Measurements from ENCODE around the gene CBR1.

Gene CBR1

DNA sequence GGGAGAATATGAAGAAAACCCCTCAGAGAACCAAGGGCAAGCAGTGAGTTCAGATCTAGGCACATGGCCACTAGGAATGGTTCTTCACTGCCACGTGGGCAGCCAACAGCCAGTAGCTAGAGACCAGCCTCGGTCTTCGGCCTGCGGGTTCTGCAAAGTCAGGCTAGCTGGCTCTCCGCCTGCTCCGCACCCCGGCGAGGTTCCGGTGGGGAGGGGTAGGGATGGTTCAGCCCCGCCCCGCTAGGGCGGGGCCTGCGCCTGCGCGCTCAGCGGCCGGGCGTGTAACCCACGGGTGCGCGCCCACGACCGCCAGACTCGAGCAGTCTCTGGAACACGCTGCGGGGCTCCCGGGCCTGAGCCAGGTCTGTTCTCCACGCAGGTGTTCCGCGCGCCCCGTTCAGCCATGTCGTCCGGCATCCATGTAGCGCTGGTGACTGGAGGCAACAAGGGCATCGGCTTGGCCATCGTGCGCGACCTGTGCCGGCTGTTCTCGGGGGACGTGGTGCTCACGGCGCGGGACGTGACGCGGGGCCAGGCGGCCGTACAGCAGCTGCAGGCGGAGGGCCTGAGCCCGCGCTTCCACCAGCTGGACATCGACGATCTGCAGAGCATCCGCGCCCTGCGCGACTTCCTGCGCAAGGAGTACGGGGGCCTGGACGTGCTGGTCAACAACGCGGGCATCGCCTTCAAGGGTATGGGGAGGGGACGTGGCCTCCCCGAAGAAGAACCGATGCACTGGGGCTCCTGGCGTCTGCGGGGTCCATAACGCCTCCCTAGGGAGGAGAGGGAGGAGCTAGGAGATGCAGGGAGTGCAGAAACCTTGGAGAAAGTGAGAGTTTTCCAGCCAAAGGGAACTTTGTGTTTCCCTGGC, at the start of gene CBR1:
TSS of gene CBR1 (plus strand) at position 312 of the 871 bp plus-strand sequence. CDS start at position 404, 92 bp downstream.
- Histone ChIP-seq H3K4me3 (peak within 1 kb of the TSS; percentile 52 to 88 (median 80)), H3K27ac (peak within 1 kb of the TSS; percentile 27 to 92 (median 78))

GRCh38 chr21:36021251-36021837, 48.5 kb upstream of the CBR1 start:
- no peak overlapping the region for H3K4me3 ChIP-seq
- H3K27ac ChIP-seq, result no peak overlapping the region

DNA sequence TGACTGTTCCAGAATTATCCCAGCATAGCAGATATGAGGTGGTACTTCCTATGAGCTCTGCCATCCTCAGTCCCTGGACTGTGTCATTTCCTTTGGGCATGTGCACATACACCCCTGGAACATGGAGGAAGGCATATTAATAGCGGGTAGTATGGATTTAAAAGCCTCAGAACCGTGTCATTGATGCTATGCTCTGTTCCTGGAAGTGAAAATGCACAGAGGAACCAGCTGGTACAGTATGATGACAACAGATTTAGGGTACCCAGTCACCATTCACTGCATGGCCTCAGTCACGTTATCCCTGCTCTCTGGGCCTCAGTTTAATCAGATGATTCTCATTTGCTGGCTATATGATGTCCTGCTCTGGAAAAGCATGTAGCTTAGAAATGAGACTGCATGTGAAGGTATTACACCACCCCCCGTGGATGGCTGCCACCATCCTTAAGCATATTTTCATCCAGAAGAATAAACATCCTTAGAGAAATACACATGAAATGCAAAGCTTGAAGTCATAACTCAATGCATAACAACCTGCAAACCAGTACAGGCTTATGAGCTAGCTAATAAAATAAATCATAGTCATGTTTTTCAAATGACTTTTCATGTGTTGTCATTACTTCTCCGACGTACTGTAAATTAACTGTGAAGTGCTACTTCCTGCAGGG, 47.3 kb upstream of the CBR1 start:
- Histone ChIP-seq H3K27ac (no peak overlapping the region), H3K4me3 (no peak overlapping the region)

DNA sequence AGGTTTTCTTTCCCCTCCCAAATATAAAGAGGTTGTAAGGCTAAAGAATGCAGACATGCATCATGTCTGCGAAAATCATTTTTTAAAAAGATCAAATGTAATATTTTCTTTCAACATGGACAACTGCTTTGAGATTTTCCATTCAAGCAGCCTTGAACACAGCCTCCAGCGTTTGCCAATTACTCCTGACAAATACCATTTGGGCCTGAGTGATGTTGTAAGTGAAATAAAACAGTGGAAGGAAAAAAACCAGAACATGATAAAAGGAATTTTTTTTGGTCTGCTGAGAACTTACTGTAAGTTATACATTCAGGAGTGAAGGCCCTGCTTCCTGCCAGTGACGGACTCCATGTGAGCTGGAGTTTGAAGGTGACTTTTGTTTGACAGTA, 46.7 kb upstream of the CBR1 start:
- peak overlapping the region in 3 of 21 experiments; percentile 2 to 49 (median 49) for H3K27ac ChIP-seq
- no peak overlapping the region for H3K4me3 ChIP-seq

GRCh38 chr21:36024782-36025181, 45.0 kb upstream of the CBR1 start:
- H3K4me3 ChIP-seq, result no peak overlapping the region
- H3K27ac ChIP-seq, result no peak overlapping the region

- no peak overlapping the region for H3K4me3 ChIP-seq
- H3K27ac ChIP-seq, result peak overlapping the region in 1 of 21 experiments; percentile 3
These were observed 42.5 kb upstream of the CBR1 start for GRCh38 chr21:36027347-36027746.

- Histone ChIP-seq H3K27ac (peak overlapping the region in 5 of 21 experiments; percentile 5 to 62 (median 49)), H3K4me3 (no peak overlapping the region)
These were observed 41.4 kb upstream of the CBR1 start for GRCh38 chr21:36028127-36029069.

DNA sequence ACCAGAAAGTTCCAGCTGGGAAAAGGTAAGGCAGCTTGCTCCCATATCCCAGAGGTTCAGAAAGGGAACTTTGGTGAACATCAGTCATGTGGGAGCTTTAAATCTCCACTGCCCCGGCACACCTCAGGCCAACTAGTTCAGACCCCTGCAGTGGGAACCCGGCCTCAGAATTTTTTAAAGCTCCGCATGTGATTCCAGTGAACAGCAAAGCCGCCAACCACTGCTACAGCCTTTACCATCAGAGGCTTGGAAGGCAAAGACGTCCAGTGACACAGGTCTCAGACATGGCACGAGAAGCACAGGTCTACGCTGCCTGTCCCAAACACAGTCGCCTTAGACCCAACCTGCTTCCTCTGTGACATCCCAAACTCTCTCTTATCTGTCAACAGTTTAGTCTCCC, 40.5 kb upstream of the CBR1 start:
- H3K27ac ChIP-seq, result no peak overlapping the region
- H3K4me3 ChIP-seq, result no peak overlapping the region

DNA sequence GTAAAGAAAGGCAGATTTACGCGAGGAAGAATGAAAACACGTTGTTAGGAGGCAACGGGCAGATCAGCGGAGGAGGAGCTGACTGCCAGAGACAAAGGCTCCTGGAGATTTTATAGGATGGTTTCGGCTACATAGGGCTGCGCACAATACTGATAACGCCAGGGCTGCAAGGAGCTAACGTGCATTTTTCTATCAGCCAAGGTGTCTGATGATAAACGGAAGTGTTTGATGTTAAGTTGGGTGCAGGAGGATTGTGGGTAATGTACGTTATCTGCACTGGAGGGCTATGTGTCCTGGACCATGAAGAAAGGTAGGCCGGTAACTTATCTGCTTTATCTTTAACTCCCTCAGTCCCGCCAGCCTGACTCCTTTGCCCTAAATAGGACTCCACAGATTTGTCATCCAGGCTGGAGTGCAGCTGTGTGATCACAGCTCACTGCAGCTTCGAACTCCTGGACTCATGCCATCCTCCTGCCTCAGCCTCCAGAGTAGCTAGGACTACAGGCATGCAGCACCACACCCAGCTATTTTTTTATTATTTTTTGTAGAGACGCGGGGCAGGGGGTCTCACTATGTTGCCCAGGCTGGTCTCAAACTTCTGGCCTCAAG, 39.1 kb upstream of the CBR1 start:
- no peak overlapping the region for H3K4me3 ChIP-seq
- H3K27ac ChIP-seq, result no peak overlapping the region

DNA sequence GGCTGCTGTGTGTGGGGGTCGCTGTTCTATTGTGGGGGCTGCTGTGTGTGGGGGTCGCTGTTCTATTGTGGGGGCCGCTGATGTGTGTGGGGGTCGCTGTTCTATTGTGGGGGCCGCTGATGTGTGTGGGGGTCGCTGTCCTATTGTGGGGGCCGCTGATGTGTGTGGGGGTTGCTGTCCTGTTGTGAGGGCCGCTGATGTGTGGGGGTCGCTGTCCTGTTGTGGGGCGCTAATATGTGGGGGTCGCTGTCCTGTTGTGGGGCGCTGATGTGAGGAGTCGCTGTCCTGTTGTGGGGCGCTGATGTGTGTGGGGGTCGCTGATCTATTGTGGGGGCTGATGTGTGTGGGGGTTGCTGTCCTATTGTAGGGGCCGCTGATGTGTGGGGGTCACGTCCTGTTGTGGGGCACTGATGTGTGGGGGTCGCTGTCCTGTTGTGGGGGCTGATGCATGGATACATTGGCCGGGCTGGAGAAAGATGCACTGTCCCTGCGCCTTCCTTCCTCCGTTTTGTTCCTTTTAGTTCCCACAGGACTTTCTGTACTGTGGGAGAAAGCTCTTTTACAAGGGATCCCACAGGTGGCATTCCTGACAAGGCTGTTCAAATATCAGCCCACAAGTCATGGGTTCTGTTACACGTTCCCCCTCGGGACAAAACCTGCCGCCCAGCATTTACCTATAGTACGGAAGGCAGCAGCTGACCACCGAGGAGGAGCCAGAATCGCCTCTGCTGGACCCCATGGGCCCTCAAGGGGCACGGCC, 37.0 kb upstream of the CBR1 start:
- H3K4me3 ChIP-seq, result no peak overlapping the region
- H3K27ac ChIP-seq, result no peak overlapping the region

GRCh38 chr21:36034211-36034913, 35.5 kb upstream of the CBR1 start:
- Histone ChIP-seq H3K27ac (no peak overlapping the region), H3K4me3 (no peak overlapping the region)

DNA sequence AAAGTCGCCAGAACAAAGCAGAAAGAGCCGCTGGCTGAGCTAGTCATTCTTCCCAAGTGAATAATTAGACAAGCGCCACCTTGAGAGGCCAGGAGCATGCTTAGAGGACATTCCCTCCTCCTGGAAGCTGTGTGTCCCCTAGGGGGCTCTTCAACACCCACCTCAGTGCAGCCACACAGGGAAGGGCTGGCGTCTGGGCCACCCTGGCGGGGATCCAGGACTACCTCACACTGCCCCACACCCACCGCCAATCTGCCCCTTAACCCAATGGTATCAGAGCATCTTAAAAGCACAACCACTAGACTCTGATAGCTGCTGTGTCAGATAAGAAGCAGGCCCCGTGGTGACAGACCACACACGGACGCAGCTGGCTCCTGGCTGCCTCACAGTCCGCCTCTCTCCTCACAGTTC, 34.4 kb upstream of the CBR1 start:
- no peak overlapping the region for H3K4me3 ChIP-seq
- no peak overlapping the region for H3K27ac ChIP-seq

GRCh38 chr21:36038701-36039497, 30.9 kb upstream of the CBR1 start:
- no peak overlapping the region for H3K27ac ChIP-seq
- no peak overlapping the region for H3K4me3 ChIP-seq

GRCh38 chr21:36039861-36040260, 30.0 kb upstream of the CBR1 start:
- no peak overlapping the region for H3K4me3 ChIP-seq
- peak overlapping the region in 1 of 21 experiments; percentile 27 for H3K27ac ChIP-seq

DNA sequence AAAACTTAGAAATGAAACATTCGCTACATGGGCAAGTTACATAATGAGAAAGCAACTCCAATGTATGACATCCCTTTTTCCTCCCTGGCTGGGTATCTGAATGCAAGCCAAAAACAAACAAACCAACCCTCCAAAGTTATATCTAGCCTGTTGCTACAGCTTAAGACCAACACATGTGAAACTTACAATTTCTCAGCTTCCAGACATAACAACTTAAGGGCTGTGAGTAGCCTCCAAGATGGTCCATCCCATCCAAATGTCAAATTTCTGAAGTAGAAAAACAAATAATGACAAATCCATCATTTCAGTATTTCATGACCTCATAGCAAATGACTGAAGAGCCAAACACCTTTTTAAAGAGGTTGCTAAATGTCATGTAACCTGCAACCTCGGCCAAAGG, 29.4 kb upstream of the CBR1 start:
- H3K27ac ChIP-seq, result no peak overlapping the region
- H3K4me3 ChIP-seq, result no peak overlapping the region

DNA sequence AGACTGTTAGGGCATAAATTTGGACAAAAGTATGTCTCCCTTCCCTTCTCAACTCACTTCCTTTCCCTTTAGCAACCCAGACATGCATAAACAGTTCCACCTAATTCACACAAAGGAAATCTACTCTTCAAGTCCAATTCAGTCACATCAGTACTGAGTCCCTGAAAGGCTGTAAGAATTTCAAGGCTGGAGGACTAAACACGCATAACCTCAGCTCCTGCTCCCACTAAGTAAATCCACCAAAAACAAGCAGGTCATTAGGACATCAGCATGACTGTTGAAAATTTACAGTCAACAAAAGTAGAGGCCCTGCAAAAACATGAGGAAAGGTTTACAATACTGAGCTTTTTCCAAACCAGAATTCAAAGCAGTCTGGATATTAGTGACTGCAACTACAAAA, 27.9 kb upstream of the CBR1 start:
- no peak overlapping the region for H3K27ac ChIP-seq
- no peak overlapping the region for H3K4me3 ChIP-seq

DNA sequence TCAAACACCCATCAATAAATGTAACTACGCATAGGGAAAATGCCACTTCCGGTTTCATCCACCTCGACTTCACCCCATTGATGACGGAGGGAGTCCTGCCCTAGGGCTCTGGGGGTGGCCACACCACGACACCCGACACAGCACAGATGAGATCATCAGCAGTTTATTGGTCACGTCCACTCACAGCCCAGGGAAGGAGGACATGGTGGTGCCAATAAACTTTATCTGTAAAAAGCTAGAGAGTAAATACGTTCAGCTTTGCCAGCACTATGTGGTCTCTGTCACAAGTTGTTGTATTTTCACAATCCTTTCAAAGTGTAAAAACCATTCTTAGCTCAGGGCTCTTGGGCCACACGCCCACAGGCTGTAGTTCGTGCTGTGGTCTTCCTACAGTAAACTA, 25.8 kb upstream of the CBR1 start:
- H3K4me3 ChIP-seq, result no peak overlapping the region

More for the DNA sequence above, 25.8 kb upstream of the CBR1 start:
- no peak overlapping the region for H3K27ac ChIP-seq
